HAP-1 (cell line): Measurements from ENCODE around the gene COL25A1.
"Not testable (repeated sequence)": the region's sequence is repeated elsewhere in the genome, so short reads cannot be mapped to it uniquely, and the experiment has no call there.

Experiments used
- DNase-seq, 2 experiments: peaks; one replicate each; pipeline ENCODE4 v3.0.0-alpha.2; 2016 to 2020; ENCODE audit warnings: low spot score in 2 of 2
- H3K27me3 ChIP-seq: fragments of 250-450 bp; sonication (Bioruptor Pico); 2 replicates; pipeline ENCODE4 v1.5.1; 2020; ENCODE audit warnings: low read depth, mild to moderate bottlenecking, moderate library complexity
- H3K36me3 ChIP-seq: fragments of 250-450 bp; sonication (Bioruptor Pico); replicated peaks from 2 replicates; pipeline ENCODE4 v1.5.1; 2020; ENCODE audit warnings: mild to moderate bottlenecking
- H3K4me1 ChIP-seq: fragments of 250-450 bp; sonication (Bioruptor Pico); 2 replicates; pipeline ENCODE4 v1.5.1; 2020; ENCODE audit warnings: mild to moderate bottlenecking
- H3K4me3 ChIP-seq: fragments of 250-450 bp; sonication (Bioruptor Pico); 2 replicates; pipeline ENCODE4 v1.5.1; 2020; ENCODE audit warnings: mild to moderate bottlenecking, moderate library complexity
- H3K9me3 ChIP-seq: fragments of 250-450 bp; sonication (Bioruptor Pico); 2 replicates; pipeline ENCODE4 v1.5.1; 2020; ENCODE audit warnings: mild to moderate bottlenecking, moderate library complexity
- in situ Hi-C: fragments of 300-500 bp; cut with MboI; formaldehyde crosslinking; loops from 3 replicates; pipeline ENCODE4 v1.14.3; 2020; ENCODE audit warnings: low sequenced_read_pairs, inconsistent platforms, mixed read lengths

The COL25A1 gene

DNA sequence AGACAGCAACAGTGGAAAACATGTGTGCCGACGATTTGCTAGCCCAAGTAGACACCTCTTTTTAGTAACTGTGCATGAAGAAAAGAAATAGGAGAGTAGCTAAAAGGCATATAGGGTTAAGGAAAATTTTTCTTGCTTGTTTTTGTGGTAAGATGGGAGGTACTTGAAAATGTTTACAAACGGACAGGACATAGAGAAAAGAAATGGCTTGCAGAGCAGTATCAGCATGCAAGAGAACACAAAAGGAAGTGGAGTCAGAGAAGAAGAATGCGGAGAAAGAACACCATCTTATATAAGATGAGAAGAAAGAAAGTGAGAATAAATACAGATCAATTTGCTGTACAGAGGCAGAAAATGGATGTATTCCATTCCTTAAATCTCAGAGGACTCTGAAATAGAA is 275.9 kb downstream of the COL25A1 start:
- no peak for DNase-seq

DNA sequence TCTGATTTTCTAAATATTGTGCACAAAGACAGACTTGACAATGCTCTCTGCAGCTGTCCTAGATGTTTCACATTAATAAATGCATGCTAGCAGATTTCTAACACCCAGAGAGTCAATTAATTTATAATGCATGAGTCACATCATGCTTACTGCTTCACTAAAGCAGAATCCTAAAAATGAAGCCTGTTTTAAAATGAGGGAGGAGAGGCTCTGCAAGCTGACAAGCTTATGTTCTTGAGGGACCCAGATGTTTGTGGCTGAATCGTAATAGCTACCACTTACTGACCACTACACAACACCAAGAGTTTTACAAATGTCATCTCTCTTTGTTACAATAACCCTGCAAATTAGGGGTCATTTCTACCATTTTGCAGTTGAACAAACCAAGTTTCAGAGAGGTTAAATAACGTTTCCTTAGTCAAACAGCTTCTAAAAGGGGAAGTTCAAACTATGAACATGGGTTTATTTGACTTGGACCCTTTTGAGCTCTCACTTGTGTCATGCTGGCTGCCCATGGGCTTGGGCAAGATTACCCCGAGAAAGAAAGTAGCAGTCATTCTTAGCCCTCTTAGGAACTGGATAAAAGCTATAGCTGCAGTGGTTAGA is 276.9 kb downstream of the COL25A1 start:
- H3K9me3 ChIP-seq = no peaks in the 10 kb centered on the region
- H3K4me3 ChIP-seq = no peak overlapping the region
- no peaks in the 10 kb centered on the region for H3K4me1 ChIP-seq
- in situ Hi-C loops = no loop called here
- H3K36me3 ChIP-seq = no peaks in the 10 kb centered on the region
- DNase-seq = no peak
- H3K27me3 ChIP-seq = 0 out of 2 replicates have a peak, but pooled peaks cover 3% of the 10 kb centered on the region

More for the DNA sequence above, 275.9 kb downstream of the COL25A1 start:
- Histone ChIP-seq H3K4me1 (no peaks in the 10 kb centered on the region), H3K36me3 (no peaks in the 10 kb centered on the region), H3K4me3 (no peak overlapping the region), H3K9me3 (no peaks in the 10 kb centered on the region), H3K27me3 (0 out of 2 replicates have a peak, but pooled peaks cover 3% of the 10 kb centered on the region)
- in situ Hi-C loops = no loop called here

DNA sequence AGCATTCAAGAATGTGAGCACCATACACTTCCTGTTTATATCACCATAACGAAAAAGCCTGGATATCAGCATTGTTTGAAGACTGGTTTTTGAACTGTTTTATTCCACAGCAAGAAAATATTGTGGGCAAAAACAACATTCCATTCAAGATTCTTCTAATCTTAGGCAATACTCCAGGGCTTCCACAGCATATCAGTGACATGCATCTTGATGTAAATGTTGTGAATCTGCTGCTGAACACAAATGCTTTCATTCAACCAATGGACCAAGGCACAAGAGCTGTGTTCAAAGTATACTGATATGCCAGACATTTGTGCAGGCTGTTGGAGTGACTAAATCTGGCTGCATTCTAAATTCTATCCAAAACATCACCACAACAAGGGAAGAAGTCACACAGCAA is 279.5 kb downstream of the COL25A1 start:
- H3K4me1 ChIP-seq = no peaks in the 10 kb centered on the region
- no peak for DNase-seq
- H3K9me3 ChIP-seq = no peaks in the 10 kb centered on the region
- 0 out of 2 replicates have a peak, but pooled peaks cover 3% of the 10 kb centered on the region for H3K27me3 ChIP-seq
- no peaks in the 10 kb centered on the region for H3K36me3 ChIP-seq
- no peak overlapping the region for H3K4me3 ChIP-seq
- in situ Hi-C loops = no loop called here

DNA sequence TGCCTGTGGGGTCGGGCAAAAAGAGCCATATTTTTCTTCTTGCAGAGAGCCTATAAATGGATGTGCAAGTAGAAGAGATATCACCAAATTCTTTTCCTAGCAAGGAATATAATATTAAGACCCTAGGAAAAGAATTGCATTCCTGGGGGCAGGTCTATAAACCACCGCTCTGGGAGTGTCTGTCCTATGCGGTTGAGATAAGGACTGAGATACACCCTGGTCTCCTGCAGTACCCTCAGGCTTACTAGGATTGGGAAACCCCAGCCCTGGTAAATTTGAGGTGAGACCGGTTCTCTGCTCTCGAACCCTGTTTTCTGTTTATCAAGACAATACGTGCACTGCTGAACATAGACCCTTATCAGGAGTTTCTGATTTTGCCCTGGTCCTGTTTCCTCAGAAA is 280.8 kb downstream of the COL25A1 start:
- H3K27me3 ChIP-seq, H3K36me3 ChIP-seq, H3K4me1 ChIP-seq, DNase-seq, H3K4me3 ChIP-seq, in situ Hi-C loops, H3K9me3 ChIP-seq: not testable (repeated sequence)

DNA sequence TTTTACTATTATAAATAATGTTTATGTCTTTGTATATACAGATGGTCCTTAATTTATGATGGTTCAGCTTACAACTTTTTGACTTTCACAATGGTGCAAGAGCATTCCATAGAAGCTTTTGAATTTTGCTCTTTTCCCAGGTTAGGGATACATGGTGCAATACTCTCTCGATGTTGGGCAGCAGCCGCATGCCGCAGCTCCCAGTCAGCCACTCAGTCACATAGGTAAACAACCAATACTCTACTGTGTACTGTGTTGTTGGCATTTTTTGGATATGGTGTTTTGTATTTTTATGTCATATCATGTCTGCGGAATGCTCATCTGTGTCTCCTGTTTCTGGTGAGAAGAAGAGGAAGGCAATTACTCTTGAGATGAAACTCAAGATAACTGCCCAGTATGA is 281.6 kb downstream of the COL25A1 start:
- in situ Hi-C loops = no loop called here
- Histone ChIP-seq H3K4me1 (no peaks in the 10 kb centered on the region), H3K9me3 (no peaks in the 10 kb centered on the region), H3K36me3 (no peaks in the 10 kb centered on the region), H3K27me3 (no peaks in the 10 kb centered on the region), H3K4me3 (no peak overlapping the region)
- no peak for DNase-seq

DNA sequence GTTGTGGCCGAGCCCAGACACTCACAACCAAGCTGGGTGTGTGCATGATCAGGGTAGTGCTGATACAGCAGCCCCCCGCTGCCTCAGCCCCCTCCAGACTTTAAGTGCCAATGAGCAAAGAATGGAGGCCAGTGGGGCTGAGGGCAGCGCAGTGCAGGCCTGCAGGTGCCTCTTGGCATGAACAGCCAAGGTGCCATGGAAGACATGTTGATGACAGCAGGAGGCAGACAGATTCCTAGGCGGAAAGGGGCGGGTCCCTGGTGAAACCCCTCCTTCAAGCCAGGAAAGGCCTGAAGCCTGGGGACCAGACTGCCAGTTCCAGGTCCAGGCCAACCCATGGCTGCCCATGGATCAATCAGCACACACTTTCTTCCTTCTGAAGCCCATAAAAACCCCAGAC is 286.3 kb downstream of the COL25A1 start:
- Histone ChIP-seq H3K4me1 (no peaks in the 10 kb centered on the region), H3K36me3 (no peaks in the 10 kb centered on the region), H3K4me3 (no peak overlapping the region), H3K27me3 (no peaks in the 10 kb centered on the region), H3K9me3 (no peaks in the 10 kb centered on the region)
- DNase-seq = no peak
- in situ Hi-C loops = no loop called here

DNA sequence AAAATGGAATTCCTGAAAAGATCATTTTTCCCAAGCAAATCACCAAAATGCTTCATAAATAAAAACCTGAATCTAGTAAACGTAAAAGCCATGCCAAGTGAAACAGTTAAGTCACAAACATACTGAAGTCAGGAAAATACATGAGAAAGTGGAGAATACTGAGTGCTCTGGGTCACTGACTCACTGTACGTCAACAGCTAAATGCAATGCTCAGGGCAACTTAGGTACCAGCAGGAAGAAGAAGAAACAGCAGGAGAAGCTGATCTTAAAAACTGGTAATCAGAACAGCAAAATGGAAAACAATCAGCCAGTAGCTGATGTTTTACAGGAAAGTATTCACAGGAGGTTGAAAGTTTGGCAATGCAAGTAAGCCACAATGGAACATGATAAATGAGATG is 287.0 kb downstream of the COL25A1 start:
- in situ Hi-C loops = no loop called here
- no peak overlapping the region for H3K4me3 ChIP-seq

DNA sequence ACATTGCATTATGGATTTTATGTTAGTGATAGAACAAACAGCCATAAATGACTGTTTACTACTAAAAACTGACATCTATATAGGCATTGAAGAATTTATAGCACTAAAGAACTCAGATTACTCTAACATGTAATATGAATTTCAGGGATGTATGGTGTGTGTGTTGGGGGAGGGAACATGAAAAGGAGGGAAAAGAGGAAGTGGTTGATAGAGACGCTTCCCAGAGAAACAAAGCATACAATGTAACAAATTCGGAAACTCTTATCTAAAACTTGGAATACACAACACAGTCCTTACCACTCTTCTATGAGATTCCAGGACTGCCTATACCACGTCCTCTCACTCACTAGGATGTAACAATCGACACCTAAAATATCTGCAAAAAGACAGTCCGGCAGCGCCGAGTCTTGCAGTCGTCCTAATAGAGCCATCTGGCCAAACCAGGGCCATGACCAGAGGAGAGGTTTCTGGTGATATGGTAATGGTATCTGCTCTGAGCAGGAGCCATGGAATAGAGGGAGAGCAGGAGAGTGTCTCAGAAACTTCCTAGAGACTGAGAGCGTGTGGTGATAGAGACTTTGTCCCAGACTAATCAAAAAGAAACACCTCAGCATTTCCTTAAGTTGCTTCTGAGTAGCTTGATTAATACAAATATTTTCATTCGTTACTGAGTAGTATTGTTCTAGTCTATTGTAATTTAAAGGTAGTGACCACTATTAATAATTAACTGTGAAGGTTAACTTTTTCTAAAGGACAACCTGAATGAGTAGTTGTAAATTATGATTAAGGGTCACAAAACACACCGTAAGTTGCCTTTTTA is 287.7 kb downstream of the COL25A1 start:
- Histone ChIP-seq H3K4me3 (no peak overlapping the region), H3K4me1 (no peaks in the 10 kb centered on the region), H3K27me3 (no peaks in the 10 kb centered on the region), H3K9me3 (no peaks in the 10 kb centered on the region), H3K36me3 (no peaks in the 10 kb centered on the region)
- in situ Hi-C loops = no loop called here
- no peak for DNase-seq

More for the DNA sequence above, 287.0 kb downstream of the COL25A1 start:
- H3K9me3 ChIP-seq = no peaks in the 10 kb centered on the region
- DNase-seq = no peak
- H3K27me3 ChIP-seq = no peaks in the 10 kb centered on the region
- H3K4me1 ChIP-seq = no peaks in the 10 kb centered on the region
- no peaks in the 10 kb centered on the region for H3K36me3 ChIP-seq

DNA sequence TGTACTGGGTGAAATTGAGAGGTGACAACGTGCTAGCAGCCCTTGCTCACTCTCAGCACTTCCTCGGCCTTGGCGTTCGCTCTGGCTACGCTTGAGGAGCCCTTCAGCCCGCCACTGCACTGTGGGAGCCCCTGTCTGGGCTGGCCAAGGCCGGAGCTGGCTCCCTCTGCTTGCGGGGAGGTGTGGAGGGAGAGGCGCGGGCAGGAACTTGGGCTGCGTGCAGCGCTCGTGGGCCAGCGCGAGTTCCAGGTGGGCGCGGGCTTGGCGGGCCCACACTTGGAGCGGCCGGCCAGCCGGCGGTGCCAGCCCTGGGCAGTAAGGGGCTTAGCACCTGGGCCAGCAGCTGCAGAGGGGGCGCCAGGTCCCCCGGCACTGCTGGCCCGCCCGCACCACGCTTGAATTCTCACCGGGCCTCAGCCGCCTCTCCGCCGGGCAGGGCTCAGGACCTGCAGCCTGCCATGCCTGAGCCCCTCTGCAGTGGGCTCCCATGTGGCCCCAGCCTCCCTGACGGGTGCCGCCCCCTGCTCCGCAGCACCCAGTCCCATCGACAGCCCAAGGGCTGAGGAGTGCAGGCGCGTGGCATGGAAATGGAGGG is 290.1 kb downstream of the COL25A1 start:
- H3K4me3 ChIP-seq = no peak overlapping the region
- no peak for DNase-seq
- no peaks in the 10 kb centered on the region for H3K4me1 ChIP-seq
- no peaks in the 10 kb centered on the region for H3K9me3 ChIP-seq
- H3K27me3 ChIP-seq = no peaks in the 10 kb centered on the region
- H3K36me3 ChIP-seq = no peaks in the 10 kb centered on the region
- in situ Hi-C loops = no loop called here

DNA sequence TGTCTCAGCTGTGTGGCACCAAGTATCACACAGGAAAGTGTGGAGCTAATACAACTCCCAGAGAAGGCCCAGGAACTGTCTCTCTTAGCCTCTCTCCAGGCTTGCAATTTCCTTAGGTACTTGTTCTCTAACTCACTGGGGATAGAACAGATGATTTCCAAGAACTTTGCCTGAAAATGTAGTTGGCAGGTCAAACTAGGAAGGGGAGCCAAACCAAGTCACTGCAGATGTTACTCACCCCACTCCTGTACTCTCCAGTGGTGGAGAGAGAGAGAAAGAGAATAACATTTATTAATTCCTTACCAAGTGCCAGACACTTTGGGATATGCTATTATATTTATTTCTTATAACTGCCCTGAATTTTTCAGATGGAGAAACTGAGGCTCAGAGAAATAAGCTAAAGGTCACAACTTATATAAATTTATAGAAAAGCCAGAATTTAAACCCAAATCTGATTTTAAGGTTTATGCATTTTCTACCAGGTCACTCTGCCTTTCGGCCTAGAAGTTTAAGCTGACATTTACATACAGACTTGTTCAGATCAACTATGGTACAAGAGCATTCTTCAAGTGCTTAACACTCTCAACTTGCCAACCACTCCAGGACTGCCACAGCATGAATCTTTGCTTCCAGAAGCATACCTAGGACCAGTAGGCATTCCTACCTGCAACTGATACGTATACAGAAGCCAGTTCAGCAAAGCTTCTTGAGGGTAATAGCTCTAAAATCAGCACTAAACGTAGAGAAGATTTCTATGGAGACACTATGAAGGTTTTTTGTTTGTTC is 291.0 kb downstream of the COL25A1 start:
- no peaks in the 10 kb centered on the region for H3K9me3 ChIP-seq
- no peaks in the 10 kb centered on the region for H3K27me3 ChIP-seq
- H3K4me1 ChIP-seq = no peaks in the 10 kb centered on the region
- no peak for DNase-seq
- H3K36me3 ChIP-seq = no peaks in the 10 kb centered on the region
- in situ Hi-C loops = no loop called here
- H3K4me3 ChIP-seq = no peak overlapping the region

DNA sequence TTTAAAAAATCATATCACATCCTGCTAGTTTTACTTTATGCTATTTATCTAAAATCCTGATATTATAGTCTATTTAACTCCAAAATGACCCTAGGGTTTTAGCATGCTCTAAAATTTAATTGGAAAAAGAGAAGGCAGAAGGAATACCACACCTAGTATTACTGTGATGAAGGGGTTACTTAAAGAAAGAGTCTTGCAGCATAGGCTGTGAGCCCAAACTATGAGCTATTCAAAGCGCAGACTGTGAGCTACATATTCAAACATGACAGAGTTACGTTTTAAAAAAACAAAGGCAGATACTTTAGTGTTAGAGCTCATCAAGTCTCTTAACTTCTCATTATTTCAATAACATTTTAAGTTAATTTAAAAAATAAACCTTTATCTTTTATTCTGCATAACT is 291.9 kb downstream of the COL25A1 start:
- Histone ChIP-seq H3K9me3 (no peaks in the 10 kb centered on the region), H3K4me1 (no peaks in the 10 kb centered on the region), H3K36me3 (no peaks in the 10 kb centered on the region), H3K27me3 (no peaks in the 10 kb centered on the region), H3K4me3 (no peak overlapping the region)
- no peak for DNase-seq
- in situ Hi-C loops = no loop called here

DNA sequence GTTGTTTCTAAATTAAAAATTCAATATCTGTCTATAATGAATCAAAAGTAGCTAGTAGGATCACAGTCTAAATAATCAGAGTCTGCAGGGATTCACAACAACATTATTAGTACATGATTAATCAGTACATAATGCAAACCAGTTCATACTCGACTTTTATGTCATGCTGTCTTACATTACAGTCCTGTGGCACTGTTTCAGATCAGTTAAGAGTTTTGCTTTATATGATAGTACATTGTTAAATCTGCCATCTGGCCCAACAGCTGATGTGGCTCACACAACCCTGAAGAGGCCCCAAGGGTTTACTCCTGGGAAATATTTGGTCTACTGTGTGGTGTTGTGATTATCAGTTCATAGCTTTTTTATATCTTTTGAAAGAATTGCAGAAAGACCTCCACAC is 292.5 kb downstream of the COL25A1 start:
- Histone ChIP-seq H3K27me3 (no peaks in the 10 kb centered on the region), H3K4me1 (no peaks in the 10 kb centered on the region), H3K9me3 (no peaks in the 10 kb centered on the region), H3K36me3 (no peaks in the 10 kb centered on the region), H3K4me3 (no peak overlapping the region)
- no peak for DNase-seq
- in situ Hi-C loops = no loop called here

DNA sequence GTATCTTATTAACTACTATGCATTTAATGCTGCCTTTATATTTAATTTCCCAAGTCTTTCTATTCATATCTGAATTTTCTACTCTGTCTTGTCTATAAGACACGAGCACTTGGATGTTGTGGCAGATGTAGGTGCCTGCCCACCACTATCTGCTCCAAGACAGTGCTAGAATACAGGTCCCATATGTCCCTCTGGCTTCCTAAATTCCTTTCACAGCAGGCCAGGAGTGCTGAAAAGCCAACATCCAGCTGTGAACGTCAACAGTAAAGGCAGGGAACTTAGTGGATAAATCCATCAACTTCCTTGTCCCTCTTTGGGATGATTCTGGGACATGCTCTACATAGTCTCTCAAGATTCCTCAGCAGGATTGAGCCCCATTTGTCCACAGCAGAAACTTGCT is 294.5 kb downstream of the COL25A1 start:
- no peak for DNase-seq
- H3K27me3 ChIP-seq = no peaks in the 10 kb centered on the region
- no peaks in the 10 kb centered on the region for H3K9me3 ChIP-seq
- H3K4me1 ChIP-seq = no peaks in the 10 kb centered on the region
- no peaks in the 10 kb centered on the region for H3K36me3 ChIP-seq
- no peak overlapping the region for H3K4me3 ChIP-seq
- in situ Hi-C loops = no loop called here

DNA sequence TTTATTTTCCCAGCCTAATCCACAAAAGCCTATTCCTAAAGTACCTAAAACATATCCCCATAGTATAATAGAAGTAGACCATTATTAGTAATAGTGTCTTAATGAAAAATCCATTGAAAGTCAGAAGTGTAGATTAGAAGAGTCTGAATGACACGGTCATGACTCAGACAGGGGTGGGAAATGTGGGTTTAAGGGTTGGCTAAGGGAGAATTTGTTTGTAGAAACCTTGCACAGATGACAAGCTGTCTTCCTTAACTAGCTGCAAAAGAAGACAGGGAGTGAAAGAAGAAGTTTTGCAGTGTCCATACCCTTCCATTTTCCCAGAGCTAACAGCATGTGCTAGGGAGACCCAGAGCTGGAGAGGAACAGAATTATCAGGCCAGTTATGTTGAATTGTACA is 296.9 kb downstream of the COL25A1 start:
- Histone ChIP-seq H3K27me3 (no peaks in the 10 kb centered on the region), H3K36me3 (no peaks in the 10 kb centered on the region), H3K4me3 (no peak overlapping the region), H3K4me1 (no peaks in the 10 kb centered on the region), H3K9me3 (no peaks in the 10 kb centered on the region)
- in situ Hi-C loops = no loop called here
- no peak for DNase-seq
